UCSD-AML1 (cell line): ENCODE results near the gene CKMT1B.
"Not testable (repeated sequence)": the region's sequence is repeated elsewhere in the genome, so short reads cannot be mapped to it uniquely, and the experiment has no call there.

Experiments used
- DNase-seq: peaks from one replicate; lab custom pipeline; 2025; ENCODE audit not compliant: unreplicated experiment; lab: John Stamatoyannopoulos, UW

The CKMT1B gene

GRCh38 chr15:43593328-43594190 lies at the start of gene CKMT1B:
CKMT1B (plus strand) TSS chr15:43594027; CDS start chr15:43594219, 192 bp downstream.
- DNase-seq: not testable (repeated sequence)

DNA sequence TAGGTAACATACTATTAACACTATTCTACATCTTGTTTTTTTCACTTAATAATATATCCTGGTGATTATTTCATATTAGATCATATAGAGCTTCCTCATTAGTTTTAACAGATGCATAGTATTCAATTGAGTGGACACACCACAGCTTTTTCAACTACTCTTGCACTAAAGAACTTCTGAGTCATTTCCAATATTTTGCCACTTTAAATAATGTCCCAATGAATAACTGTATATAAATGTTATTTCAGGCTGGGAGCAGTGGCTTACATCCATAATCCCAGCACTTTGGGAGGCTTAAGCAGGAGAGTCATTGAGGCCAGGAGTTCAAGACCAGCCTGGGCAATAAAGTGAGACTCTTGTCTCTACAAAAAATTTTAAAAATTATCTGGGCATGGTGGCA lies 49.6 kb upstream of the CKMT1B start:
- no peak for DNase-seq

DNA sequence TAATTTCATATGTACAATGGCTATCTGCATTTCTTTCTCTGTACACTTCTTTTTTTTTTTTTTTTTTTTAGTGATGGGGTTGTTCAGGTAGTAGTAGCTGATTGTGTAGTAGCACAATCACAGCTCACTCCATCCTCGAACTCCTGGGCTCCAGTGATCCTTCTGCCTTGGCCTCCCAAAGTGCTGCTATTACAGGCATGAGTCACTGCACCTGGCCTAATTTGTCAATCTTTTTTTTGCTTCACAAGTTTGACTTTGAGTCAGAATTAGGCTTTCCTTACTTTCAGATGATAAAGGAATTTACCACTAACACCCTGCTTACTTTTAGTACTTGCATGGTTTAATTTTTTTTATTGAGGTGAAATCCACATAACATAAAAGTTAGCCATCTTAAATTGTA lies 48.4 kb upstream of the CKMT1B start:
- no peak for DNase-seq

GRCh38 chr15:43547539-43547938 lies 46.3 kb upstream of the CKMT1B start:
- no peak for DNase-seq

- no peak for DNase-seq
Observed at GRCh38 chr15:43550527-43551363, 43.1 kb upstream of the CKMT1B start.

GRCh38 chr15:43552256-43552655 lies 41.6 kb upstream of the CKMT1B start:
- no peak for DNase-seq

GRCh38 chr15:43552986-43553385 lies 40.8 kb upstream of the CKMT1B start:
- no peak for DNase-seq

- DNase-seq: not testable (repeated sequence)
Observed at GRCh38 chr15:43562753-43563152, 31.1 kb upstream of the CKMT1B start.

DNA sequence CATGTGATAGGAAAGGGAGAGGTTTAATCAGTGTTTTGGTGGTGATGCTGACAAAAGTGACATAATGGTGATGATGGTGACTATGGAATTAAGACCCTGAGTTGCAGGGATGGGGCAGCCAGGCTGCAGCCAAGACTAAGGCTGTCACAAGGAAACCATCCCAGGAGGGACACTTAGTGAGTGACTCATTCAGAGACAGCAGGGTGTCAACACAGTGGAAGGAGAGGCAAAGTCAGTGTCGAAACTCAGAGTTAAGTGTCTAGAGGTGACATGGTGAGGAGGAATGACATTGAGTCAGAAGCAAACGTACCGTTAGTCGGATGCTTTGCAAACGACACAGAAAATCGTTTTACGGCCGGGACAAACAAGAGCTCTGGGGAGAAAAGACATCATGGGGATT lies 30.0 kb upstream of the CKMT1B start:
- not testable (repeated sequence) for DNase-seq

DNA sequence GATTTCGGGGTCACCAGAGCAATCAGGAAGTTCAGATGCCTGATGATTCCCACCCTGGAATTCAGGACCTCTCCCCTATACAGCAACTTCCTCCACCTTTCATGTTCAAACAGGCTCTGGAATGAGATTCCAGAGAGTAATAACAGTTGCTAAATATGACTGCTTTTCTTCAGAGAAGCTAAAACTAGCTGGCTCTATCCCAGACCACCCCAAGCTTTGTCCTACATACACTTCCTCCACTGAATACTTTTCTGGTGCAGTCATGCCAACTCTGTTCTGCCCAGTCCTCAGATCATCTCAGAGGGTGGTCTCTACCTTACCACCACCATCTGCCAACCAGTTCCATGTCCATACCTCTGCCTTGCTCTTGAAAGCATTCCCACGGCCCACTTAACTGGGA lies 27.2 kb upstream of the CKMT1B start:
- not testable (repeated sequence) for DNase-seq

DNA sequence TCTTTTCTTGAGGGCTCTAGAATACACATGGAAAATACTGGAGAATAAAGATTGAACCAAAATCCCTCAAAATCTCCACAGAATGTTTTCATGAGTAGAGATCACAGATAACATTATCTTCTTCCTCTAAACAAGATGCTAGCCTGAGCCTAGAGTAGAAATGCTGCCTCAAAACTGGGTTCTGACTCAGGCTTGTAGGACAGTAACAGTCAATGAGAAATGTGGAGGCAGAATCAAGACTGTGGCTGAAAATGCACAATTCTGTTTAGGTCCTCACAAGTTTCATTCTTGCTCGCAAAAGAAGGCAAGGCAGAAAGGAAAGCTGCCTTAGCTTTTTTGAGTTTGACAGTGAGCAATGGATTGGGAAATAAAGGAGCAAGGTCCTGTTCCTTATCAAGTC lies 19.2 kb upstream of the CKMT1B start:
- not testable (repeated sequence) for DNase-seq

DNA sequence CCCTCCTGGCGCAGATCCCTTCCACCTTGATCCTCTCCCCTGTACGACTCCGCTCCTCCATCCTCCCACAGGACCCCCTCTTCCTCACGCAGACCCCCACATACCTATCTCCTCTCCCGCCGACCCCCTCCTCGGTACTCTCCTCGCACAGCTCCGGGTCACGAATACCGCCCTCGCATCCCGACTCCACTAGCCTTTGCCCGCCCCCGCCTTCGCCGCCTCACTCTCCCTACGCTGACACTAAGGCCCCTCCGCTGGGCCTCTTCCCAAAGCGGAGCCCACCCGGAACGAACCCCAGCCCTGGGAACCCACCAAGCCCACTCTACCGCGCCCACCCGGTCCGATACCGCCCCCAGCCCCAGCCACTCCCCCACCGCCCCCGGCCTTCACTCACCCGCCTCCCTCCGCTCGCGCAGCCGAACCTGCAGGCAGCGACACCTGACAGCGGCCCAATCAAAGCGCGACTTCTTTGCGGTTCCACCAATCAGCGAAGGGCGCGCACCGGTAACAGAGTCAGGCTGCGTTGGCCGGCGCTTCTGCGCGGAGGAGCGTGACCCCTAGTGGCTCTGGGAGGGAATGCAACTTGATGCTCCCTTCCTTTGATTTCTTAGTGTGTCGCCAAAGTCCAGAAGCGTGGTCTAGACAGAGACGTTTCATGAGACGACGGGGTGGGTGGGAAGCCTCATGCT lies 3.9 kb upstream of the CKMT1B start, which contains the start of gene PPIP5K1:
PPIP5K1 (minus strand) TSS at position 431 of the 689 bp plus-strand sequence. CDS start 5,704 bp downstream, outside the sequence.
- not testable (repeated sequence) for DNase-seq

- not testable (repeated sequence) for DNase-seq
Observed at GRCh38 chr15:43592841-43593240, 986 bp upstream of the CKMT1B start.

- DNase-seq: not testable (repeated sequence)
Observed at GRCh38 chr15:43599131-43599530, 5.3 kb downstream of the CKMT1B start.

DNA sequence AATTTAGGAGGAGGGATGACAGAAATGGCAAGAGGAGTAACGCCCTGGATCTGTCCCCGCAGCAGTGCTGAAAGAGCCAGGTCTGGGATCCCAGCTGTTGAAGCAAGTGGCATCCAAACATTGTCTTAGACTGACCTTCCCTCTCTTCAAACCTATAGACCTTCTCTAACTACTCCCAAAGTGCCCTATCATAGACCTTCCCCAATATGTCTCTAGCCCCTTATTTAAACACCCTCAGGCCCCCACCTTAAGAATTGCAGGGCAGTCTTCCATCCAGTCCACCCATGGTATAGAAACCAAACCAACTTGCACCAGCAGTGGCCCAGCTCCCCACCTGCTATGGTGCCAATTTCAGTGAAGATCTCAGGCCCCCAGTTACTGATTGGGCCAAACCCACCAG lies 6.4 kb downstream of the CKMT1B start:
- not testable (repeated sequence) for DNase-seq

- DNase-seq: not testable (repeated sequence)
Observed at GRCh38 chr15:43602233-43602632, 8.4 kb downstream of the CKMT1B start.

GRCh38 chr15:43617750-43618149 lies 23.9 kb downstream of the CKMT1B start:
- DNase-seq: not testable (repeated sequence)

GRCh38 chr15:43618700-43619099 lies 24.9 kb downstream of the CKMT1B start, which contains the start of gene STRC:
STRC (minus strand) TSS chr15:43618800; CDS start chr15:43618722, 78 bp downstream.
- not testable (repeated sequence) for DNase-seq

GRCh38 chr15:43622068-43622799 lies 28.4 kb downstream of the CKMT1B start:
- not testable (repeated sequence) for DNase-seq

GRCh38 chr15:43625106-43625505 lies 31.3 kb downstream of the CKMT1B start:
- no peak for DNase-seq
